OCI-LY7 (cell line): Measurements from ENCODE around the gene MAGOHB. TPM values are rescaled to one million over a fixed set of nuclear protein-coding genes. Genes with fewer than 3 reads are reported as not detected.

Experiments
- BruUV-seq: library from RNA; stranded (reverse); fragments of 400-500 nt; replicated peaks from 2 replicates; lab custom pipeline; 2021; lab: Mats Ljungman, UMichigan
- CTCF ChIA-PET: fragments of 300-600 bp; sonication (Branson Sonifier 250); formaldehyde crosslinking; loops from one replicate; lab custom pipeline; 2022; ENCODE audit warnings: antibody characterized with exemption; ENCODE audit not compliant: unreplicated experiment; lab: Charles Lee
- POLR2A ChIA-PET: fragments of 300-600 bp; sonication (Branson Sonifier 250); formaldehyde crosslinking; loops from one replicate; lab custom pipeline; 2022; ENCODE audit warnings: antibody characterized with exemption; lab: Charles Lee
- DNase-seq: peaks from one replicate; pipeline ENCODE4 v3.0.0-alpha.2; 2015; ENCODE audit warnings: low spot score
- H2AFZ ChIP-seq: fragments of 200-600 bp; sonication (generic), shearing (Covaris generic); 2 replicates; pipeline ENCODE4 v1.6.1; 2014; ENCODE audit warnings: mild to moderate bottlenecking, antibody characterized with exemption, low read length, moderate library complexity
- H3K27ac ChIP-seq: fragments of 200-600 bp; sonication (generic); 2 replicates; pipeline ENCODE4 v1.5.1; 2014; ENCODE audit warnings: mixed run types, low read depth, mild to moderate bottlenecking, moderate library complexity, low read length, inconsistent platforms; ENCODE audit not compliant: poor library complexity, severe bottlenecking
- H3K36me3 ChIP-seq: fragments of 200-600 bp; sonication (generic); 2 replicates; pipeline ENCODE4 v1.6.1; 2014; ENCODE audit warnings: mild to moderate bottlenecking, antibody characterized with exemption, low read length, moderate library complexity, mixed read lengths; ENCODE audit not compliant: insufficient read depth
- H3K4me1 ChIP-seq: fragments of 200-600 bp; sonication (generic); 2 replicates; pipeline ENCODE4 v1.5.1; 2014; ENCODE audit warnings: mild to moderate bottlenecking, low read length; ENCODE audit not compliant: insufficient read depth, poor library complexity, severe bottlenecking
- H3K4me2 ChIP-seq: fragments of 200-600 bp; sonication (generic); 2 replicates; pipeline ENCODE4 v1.6.1; 2014; ENCODE audit warnings: mild to moderate bottlenecking, low read length
- H3K4me3 ChIP-seq: fragments of 200-600 bp; sonication (generic); 2 replicates; pipeline ENCODE4 v1.5.1; 2014; ENCODE audit warnings: mild to moderate bottlenecking, low read depth, low read length; ENCODE audit not compliant: poor library complexity, severe bottlenecking
- H3K79me2 ChIP-seq: fragments of 200-600 bp; sonication (generic); 2 replicates; pipeline ENCODE4 v1.6.1; 2016; ENCODE audit warnings: low read depth, mild to moderate bottlenecking, low read length, moderate library complexity, mixed read lengths; ENCODE audit not compliant: insufficient read depth
- H3K9me2 ChIP-seq: fragments of 200-600 bp; sonication (generic); 2 replicates; pipeline ENCODE4 v1.6.1; 2016; ENCODE audit warnings: mild to moderate bottlenecking, low read length, mixed read lengths; ENCODE audit not compliant: insufficient read depth
- H3K9me3 ChIP-seq: fragments of 200-600 bp; sonication (generic); 2 replicates; pipeline ENCODE4 v1.6.1; 2014; ENCODE audit warnings: mild to moderate bottlenecking, mixed run types, low read length, mixed read lengths
- H4K20me1 ChIP-seq: fragments of 200-600 bp; sonication (generic); 2 replicates; pipeline ENCODE4 v1.6.1; 2014; ENCODE audit warnings: mild to moderate bottlenecking, antibody characterized with exemption, low read length, moderate library complexity, mixed read lengths; ENCODE audit not compliant: insufficient read depth
- CTCF ChIP-seq: fragments of 200-600 bp; sonication (generic); conservative IDR thresholded peaks from 2 replicates; pipeline ENCODE4 v1.5.1; 2014; ENCODE audit warnings: mild to moderate bottlenecking, antibody characterized with exemption, low read length, moderate library complexity, mixed read lengths
- EZH2phosphoT487 ChIP-seq: fragments of 200-600 bp; sonication (generic); IDR thresholded peaks from 2 replicates; pipeline ENCODE4 v1.6.1; 2018; ENCODE audit warnings: low read depth, borderline replicate concordance, mild to moderate bottlenecking, mixed run types, antibody characterized with exemption, low read length, moderate library complexity, mixed read lengths
- intact Hi-C: fragments of 100-400 bp; cut with micrococcal nuclease; formaldehyde crosslinking; loops from one replicate; pipeline ENCODE4 v1.10.0; 2022; ENCODE audit not compliant: unreplicated experiment
- total RNA-seq, 2 experiments: library from RNA; depleted of rRNA in 1 of 2; stranded (reverse); fragments of >200 nt in 1 of 2; shearing (Covaris generic) in 1 of 2; gene quantifications; 2 replicates each; pipeline ENCODE4 v1.2.3, GENCODE V29; 2014 to 2022

Gene MAGOHB
- total RNA-seq, 2 experiments from 2014 or later: 44.4 to 66.5 TPM

GRCh38 chr12:10571141-10571540, 42.3 kb downstream of the MAGOHB start:
- Histone ChIP-seq H3K36me3 (no peaks in the 10 kb centered on the region), H3K4me2 (no peak overlapping the region), H4K20me1 (no peaks in the 10 kb centered on the region), H2AFZ (no peak overlapping the region), H3K9me2 (no peaks in the 10 kb centered on the region), H3K4me3 (no peak overlapping the region), H3K4me1 (peaks cover 4% of the 10 kb centered on the region), H3K79me2 (no peaks in the 10 kb centered on the region), H3K27ac (no peak overlapping the region), H3K9me3 (no peaks in the 10 kb centered on the region)
- intact Hi-C loops: no loop called here
- POLR2A ChIA-PET: no interaction called here
- no peak for DNase-seq
- no TSS peak for BruUV-seq
- CTCF ChIA-PET: no interaction called here
- TF ChIP-seq EZH2phosphoT487 (no peak), CTCF (no peak)

- DNase-seq: no peak
- no peak for TF ChIP-seq EZH2phosphoT487
- no peaks in the 10 kb centered on the region for H3K79me2 ChIP-seq
- H3K36me3 ChIP-seq: peaks cover 4% of the 10 kb centered on the region; the same call in 1 of the 2 replicates
- intact Hi-C loops: loop anchor here (10.0 kb wide), 1 partner anchor 533 kb away; the partner anchor contains the start of gene CLEC9A
- ChIA-PET CTCF (no interaction called here), POLR2A (no interaction called here)
- H3K9me3 ChIP-seq: peaks cover 4% of the 10 kb centered on the region; the same call in 1 of the 2 replicates
- no peak overlapping the region for H3K27ac ChIP-seq
- H3K4me2 ChIP-seq: no peak overlapping the region
- peaks cover 4% of the 10 kb centered on the region for H3K4me1 ChIP-seq
- no peaks in the 10 kb centered on the region for H4K20me1 ChIP-seq
- no peak overlapping the region for H3K4me3 ChIP-seq
- BruUV-seq: no TSS peak
- H2AFZ ChIP-seq: peak overlapping the region; percentile 71
- no peaks in the 10 kb centered on the region for H3K9me2 ChIP-seq
These were observed 45.6 kb downstream of the MAGOHB start for GRCh38 chr12:10567813-10568212.

- CTCF ChIA-PET: interaction anchor here (0.9 to 1.2 kb wide), 2 partner anchors 197 to 199 kb away, joined by 3 read pairs; no protein-coding TSS in a partner anchor
- no TSS peak for BruUV-seq
These were observed 49.4 kb downstream of the MAGOHB start for GRCh38 chr12:10563966-10564365.

More at GRCh38 chr12:10563966-10564365, 49.4 kb downstream of the MAGOHB start:
- peaks cover 22% of the 10 kb centered on the region for H3K36me3 ChIP-seq
- H3K79me2 ChIP-seq: no peaks in the 10 kb centered on the region
- no peak for DNase-seq
- POLR2A ChIA-PET: interaction anchor here (1.5 kb wide), 1 partner anchor 43 kb away, joined by 4 read pairs; no protein-coding TSS in a partner anchor
- peaks cover 28% of the 10 kb centered on the region; the same call in 1 of the 2 replicates for H3K9me3 ChIP-seq
- H3K4me2 ChIP-seq: no peak overlapping the region
- TF ChIP-seq CTCF (no peak), EZH2phosphoT487 (no peak)
- intact Hi-C loops: loop anchor here (2.0 to 10.0 kb wide), 2 partner anchors 111 to 529 kb away; partner anchors contain the start of genes CLEC9A and STYK1
- peaks cover 34% of the 10 kb centered on the region for H3K4me1 ChIP-seq
- no peak overlapping the region for H3K27ac ChIP-seq
- no peak overlapping the region for H2AFZ ChIP-seq
- no peaks in the 10 kb centered on the region for H4K20me1 ChIP-seq
- H3K4me3 ChIP-seq: no peak overlapping the region
- H3K9me2 ChIP-seq: no peaks in the 10 kb centered on the region
